K562 (cell line): ENCODE data around the gene RFLNA. TPM values are rescaled to one million over a fixed set of nuclear protein-coding genes. Genes with fewer than 3 reads are reported as not detected.
A peak's percentile ranks its signal among the peaks of the same experiment; 100 is the strongest.

Experiments used
- ATAC-seq: fragments of 200-7000 bp; cut with Tn5 transposase; 3 replicates; pipeline ENCODE4 v1.9.1; 2020; ENCODE audit warnings: moderate library complexity
- BruUV-seq: library from RNA; stranded (reverse); fragments of 400-500 nt; replicated peaks from 2 replicates; lab custom pipeline; 2021; lab: Mats Ljungman, UMichigan
- CTCF ChIA-PET: fragments of 300-600 bp; formaldehyde crosslinking; extraction: SDS; loops from one replicate; lab custom pipeline; 2021; ENCODE audit warnings: low intra/inter-chr PET ratio; lab: Yijun Ruan, JAX
- POLR2A ChIA-PET: fragments of 300-600, 350-650 bp; sonication (Branson Sonifier 250); formaldehyde crosslinking; extraction: SDS; loops from one replicate; lab custom pipeline; 2021; ENCODE audit warnings: antibody characterized with exemption, inconsistent platforms; lab: Yijun Ruan, JAX
- DNase-seq, 4 experiments: peaks; one replicate each; pipeline versions ENCODE4 v3.0.0 to v3.0.0-alpha.2; 2011 to 2018; ENCODE audit warnings: low spot score in 3 of 4, mixed read lengths in 3 of 4; ENCODE audit errors: extremely low read depth in 1 of 4
- FAIRE-seq: peaks from 2 replicates; lab custom pipeline; 2011; peaks lifted over from hg19 to GRCh38; lab: Jason Lieb, UNC
- H2AFZ ChIP-seq: 2 replicates; pipeline ENCODE4 v1.6.0; 2011; ENCODE audit warnings: low read depth, low read length, control low read depth, inconsistent platforms
- H3K27ac ChIP-seq: fragments of 200-600 bp; 3 replicates; pipeline ENCODE4 v1.8.0; 2011; ENCODE audit warnings: low read depth, mild to moderate bottlenecking, control low read depth, inconsistent platforms, low read length, moderate library complexity, mixed read lengths; ENCODE audit errors: extremely low read depth
- H3K27me3 ChIP-seq, 2 experiments: fragments of 300-600 bp in 1 of 2; 2 replicates in 1 of 2; 3 replicates in 1 of 2; pipeline versions ENCODE4 v1.6.0 to v1.8.0; 2011; ENCODE audit warnings: inconsistent platforms in 2 of 2, low read length in 2 of 2, mild to moderate bottlenecking in 1 of 2, mixed read lengths in 1 of 2, moderate library complexity in 1 of 2; ENCODE audit not compliant: control insufficient read depth in 2 of 2, insufficient read depth in 2 of 2
- H3K36me3 ChIP-seq: fragments of 300-600 bp; 3 replicates; pipeline ENCODE4 v1.8.0; 2011; ENCODE audit warnings: mild to moderate bottlenecking, low read length, inconsistent platforms; ENCODE audit not compliant: control insufficient read depth, insufficient read depth
- H3K4me1 ChIP-seq, 2 experiments: fragments of 200-600 bp in 1 of 2; replicated peaks in 1 of 2; 2 replicates in 1 of 2; 3 replicates in 1 of 2; pipeline versions ENCODE4 v1.5.1 to v1.8.0; 2011; ENCODE audit warnings: inconsistent platforms in 2 of 2, low read length in 2 of 2, mild to moderate bottlenecking in 1 of 2, mixed read lengths in 1 of 2, moderate library complexity in 1 of 2; ENCODE audit not compliant: control insufficient read depth in 2 of 2, insufficient read depth in 2 of 2
- H3K4me2 ChIP-seq: 2 replicates; pipeline ENCODE4 v1.6.1; 2011; ENCODE audit warnings: low read length, control low read depth, inconsistent platforms, mixed read lengths; ENCODE audit not compliant: insufficient read depth
- H3K4me3 ChIP-seq: fragments of 200-600 bp; sonication (generic), shearing (Covaris generic); 2 replicates; pipeline ENCODE4 v1.5.1; 2016; ENCODE audit warnings: control low read depth, inconsistent platforms
- H3K79me2 ChIP-seq: fragments of 200-600 bp; 3 replicates; pipeline ENCODE4 v1.8.0; 2011; ENCODE audit warnings: low read length, inconsistent platforms; ENCODE audit not compliant: control insufficient read depth, insufficient read depth
- H3K9ac ChIP-seq, 2 experiments: 2 replicates each; pipeline versions ENCODE4 v1.6.0 to v1.6.1; 2011; ENCODE audit warnings: low read depth in 2 of 2, low read length in 2 of 2, control low read depth in 1 of 2, inconsistent platforms in 1 of 2, mild to moderate bottlenecking in 1 of 2, mixed read lengths in 1 of 2; ENCODE audit not compliant: insufficient read depth in 1 of 2
- H3K9me1 ChIP-seq: one replicate; pipeline ENCODE4 v1.6.0; 2011; ENCODE audit warnings: inconsistent platforms, mild to moderate bottlenecking, low read length, moderate library complexity; ENCODE audit not compliant: control insufficient read depth, insufficient read depth
- H3K9me3 ChIP-seq: replicated peaks from 2 replicates; pipeline ENCODE4 v1.5.1; 2011; ENCODE audit warnings: low read depth, low read length, inconsistent platforms; ENCODE audit not compliant: control insufficient read depth, insufficient read depth
- H4K20me1 ChIP-seq: replicated peaks from 2 replicates; pipeline ENCODE4 v1.6.1; 2011; ENCODE audit warnings: low read length, inconsistent platforms, mixed read lengths; ENCODE audit not compliant: control insufficient read depth, insufficient read depth
- EP400 ChIP-seq: fragments of 450-650 bp; IDR thresholded peaks from 2 replicates; pipeline ENCODE4 v1.6.1; 2017; ENCODE audit warnings: antibody characterized with exemption, mild to moderate bottlenecking, moderate library complexity
- POLR2G ChIP-seq: fragments of 200-400 bp; formaldehyde crosslinking; IDR thresholded peaks from 2 replicates; pipeline ENCODE4 v1.6.1; 2017; ENCODE audit warnings: low read depth, mild to moderate bottlenecking, antibody characterized with exemption, low read length, moderate library complexity
- RB1 ChIP-seq: fragments of 450-650 bp; IDR thresholded peaks from 2 replicates; pipeline ENCODE4 v1.6.1; 2017; ENCODE audit warnings: low read depth, mild to moderate bottlenecking
- RBM22 ChIP-seq: fragments of 200-400 bp; formaldehyde crosslinking; IDR thresholded peaks from 2 replicates; pipeline ENCODE4 v1.6.1; 2018; ENCODE audit warnings: low read length, low read depth; ENCODE audit not compliant: poor library complexity, severe bottlenecking
- SREBF2 ChIP-seq: sonication (generic); formaldehyde crosslinking; IDR thresholded peaks from 2 replicates; pipeline ENCODE4 v1.4.0; 2020; ENCODE audit warnings: mild to moderate bottlenecking, missing genetic modification reagents
- ZNF589 ChIP-seq: fragments of 200-800 bp; sonication (Bioruptor generic); IDR thresholded peaks from 2 replicates; pipeline ENCODE4 v1.6.1; 2016; ENCODE audit warnings: low read depth, missing genetic modification characterization, missing compliant biosample characterization
- WGBS: fragments of 100-300 bp; shearing (Covaris generic); methylation state at CpG from one replicate; pipeline ENCODE4 v1.1.6; 2016; ENCODE audit warnings: low coverage, mixed read lengths; ENCODE audit not compliant: insufficient coverage; ENCODE audit errors: missing lambda C conversion rate; 5-methylcytosine and 5-hydroxymethylcytosine counted together
- in situ Hi-C: fragments of 300-500 bp; cut with MboI; formaldehyde crosslinking; loops from 4 replicates; pipeline ENCODE4 v1.15.0; 2018; ENCODE audit warnings: inconsistent platforms, mixed read lengths
- intact Hi-C: fragments of 100-400 bp; cut with micrococcal nuclease; formaldehyde crosslinking; loops from 2 replicates; pipeline ENCODE4 v1.14.2; 2022
- polyA plus RNA-seq, 8 experiments: library from polyadenylated mRNA; depleted of rRNA in 4 of 8; stranded (reverse) in 5 of 8; unstranded in 3 of 8; fragments of >200 nt; fragmentation: Nextera tagmentation in 2 of 8; fragmentation: Illumina TruSeq in 1 of 8; extraction: Ambion mirVana in 2 of 8; extraction: Trizol in 1 of 8; gene quantifications; 2 replicates each; pipeline versions ENCODE4 v1.2.1 to v1.2.3, GENCODE V29; 2011 to 2014; ENCODE audit warnings: inconsistent platforms in 1 of 8, missing spikeins in 1 of 8
- total RNA-seq, 7 experiments: library from RNA; depleted of rRNA in 6 of 7; stranded (reverse); fragments of >200 nt in 6 of 7; fragmentation: Illumina TruSeq in 2 of 7; extraction: Trizol in 2 of 7; gene quantifications; 2 replicates each; pipeline versions ENCODE4 v1.2.1 to v1.2.3, GENCODE V29; 2011 to 2021; ENCODE audit warnings: low replicate concordance in 1 of 7
- TF ChIP-seq, protein P1 (sequence below): sonication (generic); formaldehyde crosslinking; IDR thresholded peaks from 2 replicates; pipeline ENCODE4 v1.8.0; 2022; ENCODE audit warnings: missing genetic modification reagents, mild to moderate bottlenecking, borderline replicate concordance
- TF ChIP-seq, protein P2 (sequence below): fragments of 250-450 bp; sonication (Bioruptor Pico); IDR thresholded peaks from 2 replicates; pipeline ENCODE4 v1.4.0; 2020; ENCODE audit warnings: mild to moderate bottlenecking, moderate library complexity, borderline replicate concordance

RFLNA gene
- total and polyA plus RNA-seq, 9 of the 15 experiments (the other 6 are each of a cell fraction or from before 2014, with no cell fraction given), result not detected

GRCh38 chr12:124348659-124349380 lies 53.9 kb downstream of the RFLNA start:
- peaks cover 8 to 10% of the 10 kb centered on the region in 2 experiments for H3K4me1 ChIP-seq
- FAIRE-seq (no peak), DNase-seq (no peak), ATAC-seq (no peak)
- H3K36me3 ChIP-seq, result peaks cover 74% of the 10 kb centered on the region; the same call in 2 of the 3 replicates
- H3K4me3 ChIP-seq, result no peak overlapping the region
- 93% methylated on average over 28 of the region's 32 CpGs for WGBS
- no TSS peak for BruUV-seq
- H3K27me3 ChIP-seq, result no peaks in the 10 kb centered on the region
- ChIA-PET POLR2A (no interaction called here), CTCF (no interaction called here)
- peaks cover 6% of the 10 kb centered on the region for H4K20me1 ChIP-seq
- no peaks in the 10 kb centered on the region for H3K79me2 ChIP-seq
- no peak overlapping the region for H3K27ac ChIP-seq
- H3K9me1 ChIP-seq, result no peaks in the 10 kb centered on the region
- H3K9me3 ChIP-seq, result no peaks in the 10 kb centered on the region
- no peak overlapping the region for H2AFZ ChIP-seq
- TF ChIP-seq EP400, result no peak
- TF ChIP-seq RBM22, result peak; percentile 44
- 0 out of 2 replicates have a peak, but pooled peaks have one; percentile 43 for TF ChIP-seq POLR2G
- no peak for TF ChIP-seq SREBF2 (CRISPR knock-in tag)
- TF ChIP-seq, all 486 proteins: peak for 2
- in situ Hi-C loops, result no loop called here
- intact Hi-C loops, result no loop called here
- no peak overlapping the region; a peak in 1 of 4 replicates for H3K9ac ChIP-seq
- no peak overlapping the region for H3K4me2 ChIP-seq

DNA sequence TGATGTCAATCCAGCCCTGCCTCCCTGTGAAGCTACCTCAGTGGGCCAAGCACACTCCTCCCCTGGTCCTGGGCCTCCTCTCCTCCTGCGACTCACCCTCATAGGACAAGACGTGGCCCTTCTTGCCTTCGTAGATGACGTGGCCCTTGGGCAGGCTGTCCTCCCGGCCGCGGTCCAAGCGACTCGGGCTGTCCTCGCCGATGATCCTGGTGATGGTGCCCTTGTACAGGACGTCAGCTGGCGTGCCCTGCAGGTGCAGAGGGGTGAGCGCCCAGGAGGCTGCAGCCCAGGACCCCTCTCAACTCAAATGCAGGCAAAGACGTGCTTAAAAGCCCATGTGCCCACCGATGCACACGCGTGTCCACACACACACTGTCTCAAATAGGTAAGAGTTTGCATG lies 55.6 kb downstream of the RFLNA start:
- DNase-seq (no peak), FAIRE-seq (no peak), ATAC-seq (no peak)
- in situ Hi-C loops (no loop called here), intact Hi-C loops (loop anchor here (10.0 kb wide), 1 partner anchor 124 kb away; no protein-coding TSS in a partner anchor)
- TF ChIP-seq, protein P1, sequence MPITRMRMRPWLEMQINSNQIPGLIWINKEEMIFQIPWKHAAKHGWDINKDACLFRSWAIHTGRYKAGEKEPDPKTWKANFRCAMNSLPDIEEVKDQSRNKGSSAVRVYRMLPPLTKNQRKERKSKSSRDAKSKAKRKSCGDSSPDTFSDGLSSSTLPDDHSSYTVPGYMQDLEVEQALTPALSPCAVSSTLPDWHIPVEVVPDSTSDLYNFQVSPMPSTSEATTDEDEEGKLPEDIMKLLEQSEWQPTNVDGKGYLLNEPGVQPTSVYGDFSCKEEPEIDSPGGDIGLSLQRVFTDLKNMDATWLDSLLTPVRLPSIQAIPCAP (CRISPR knock-in tag), result no peak
- TF ChIP-seq, protein P2, sequence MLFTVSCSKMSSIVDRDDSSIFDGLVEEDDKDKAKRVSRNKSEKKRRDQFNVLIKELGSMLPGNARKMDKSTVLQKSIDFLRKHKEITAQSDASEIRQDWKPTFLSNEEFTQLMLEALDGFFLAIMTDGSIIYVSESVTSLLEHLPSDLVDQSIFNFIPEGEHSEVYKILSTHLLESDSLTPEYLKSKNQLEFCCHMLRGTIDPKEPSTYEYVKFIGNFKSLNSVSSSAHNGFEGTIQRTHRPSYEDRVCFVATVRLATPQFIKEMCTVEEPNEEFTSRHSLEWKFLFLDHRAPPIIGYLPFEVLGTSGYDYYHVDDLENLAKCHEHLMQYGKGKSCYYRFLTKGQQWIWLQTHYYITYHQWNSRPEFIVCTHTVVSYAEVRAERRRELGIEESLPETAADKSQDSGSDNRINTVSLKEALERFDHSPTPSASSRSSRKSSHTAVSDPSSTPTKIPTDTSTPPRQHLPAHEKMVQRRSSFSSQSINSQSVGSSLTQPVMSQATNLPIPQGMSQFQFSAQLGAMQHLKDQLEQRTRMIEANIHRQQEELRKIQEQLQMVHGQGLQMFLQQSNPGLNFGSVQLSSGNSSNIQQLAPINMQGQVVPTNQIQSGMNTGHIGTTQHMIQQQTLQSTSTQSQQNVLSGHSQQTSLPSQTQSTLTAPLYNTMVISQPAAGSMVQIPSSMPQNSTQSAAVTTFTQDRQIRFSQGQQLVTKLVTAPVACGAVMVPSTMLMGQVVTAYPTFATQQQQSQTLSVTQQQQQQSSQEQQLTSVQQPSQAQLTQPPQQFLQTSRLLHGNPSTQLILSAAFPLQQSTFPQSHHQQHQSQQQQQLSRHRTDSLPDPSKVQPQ (CRISPR knock-in tag), result no peak
- TF ChIP-seq ZNF589 (CRISPR knock-in tag) (no peak), RB1 (no peak)
- peaks cover 10 to 21% of the 10 kb centered on the region in 2 experiments for H3K4me1 ChIP-seq
- H3K9me1 ChIP-seq, result no peaks in the 10 kb centered on the region
- BruUV-seq, result no TSS peak
- no peaks in the 10 kb centered on the region for H3K27me3 ChIP-seq
- 95% methylated on average over 18 of the region's 18 CpGs for WGBS
- H3K36me3 ChIP-seq, result peaks cover 70% of the 10 kb centered on the region; the same call in 2 of the 3 replicates
- H3K9me3 ChIP-seq, result no peaks in the 10 kb centered on the region
- ChIA-PET CTCF (no interaction called here), POLR2A (no interaction called here)
- H4K20me1 ChIP-seq, result peaks cover 6% of the 10 kb centered on the region
- H3K4me2 ChIP-seq, result no peak overlapping the region
- H2AFZ ChIP-seq, result no peak overlapping the region
- no peaks in the 10 kb centered on the region for H3K79me2 ChIP-seq
- H3K27ac ChIP-seq, result no peak overlapping the region
- H3K4me3 ChIP-seq, result no peak overlapping the region
- H3K9ac ChIP-seq, result no peak overlapping the region
